Pons (tissue), 1 donor: ENCODE measurements around the gene BMPER.

Experiments used
- DNase-seq: peaks from one replicate; pipeline ENCODE4 v3.0.0-alpha.2; 2016; ENCODE audit warnings: low spot score

The BMPER gene

GRCh38 chr7:33923440-33924229 lies 18.3 kb downstream of the BMPER start:
- DNase-seq: no peak

GRCh38 chr7:33926535-33926934 lies 21.2 kb downstream of the BMPER start:
- DNase-seq: no peak

GRCh38 chr7:33928986-33929385 lies 23.6 kb downstream of the BMPER start:
- DNase-seq: no peak

- DNase-seq: peak; percentile 6
Observed at GRCh38 chr7:33932221-33932620, 26.9 kb downstream of the BMPER start.

GRCh38 chr7:33932832-33933468 lies 27.6 kb downstream of the BMPER start:
- peak; percentile 85 for DNase-seq

DNA sequence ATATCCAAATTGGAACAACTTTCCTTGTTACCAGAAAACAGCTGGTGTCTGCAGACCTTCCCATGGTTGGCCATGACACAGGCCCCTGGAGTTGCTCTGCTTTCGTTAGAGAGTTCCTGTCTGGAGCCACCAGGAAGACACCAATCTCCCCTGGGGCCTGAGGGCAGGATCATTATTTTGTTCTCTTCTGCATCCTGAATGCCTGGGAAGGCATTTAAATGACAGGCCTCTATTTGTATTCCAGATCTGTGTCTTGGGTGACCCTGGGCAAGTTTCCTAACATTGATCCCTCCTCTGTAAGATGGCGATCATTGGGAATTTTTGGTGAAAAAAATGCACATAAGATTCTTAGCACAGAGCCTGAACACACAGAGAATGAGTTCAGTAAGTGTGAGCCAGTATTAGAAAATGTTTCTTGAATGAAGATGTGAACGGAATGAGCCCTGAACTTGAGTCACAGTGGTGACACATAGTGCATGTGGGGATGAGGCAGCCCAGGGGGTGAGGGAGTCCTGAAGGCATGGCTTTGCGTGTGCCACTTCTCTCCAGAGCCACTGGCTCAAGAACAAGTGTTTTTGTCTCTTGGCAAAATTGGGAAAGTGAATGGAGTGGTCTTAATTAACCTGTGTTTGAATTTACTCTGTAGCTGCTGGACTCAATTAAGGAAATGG lies 28.4 kb downstream of the BMPER start:
- no peak for DNase-seq

DNA sequence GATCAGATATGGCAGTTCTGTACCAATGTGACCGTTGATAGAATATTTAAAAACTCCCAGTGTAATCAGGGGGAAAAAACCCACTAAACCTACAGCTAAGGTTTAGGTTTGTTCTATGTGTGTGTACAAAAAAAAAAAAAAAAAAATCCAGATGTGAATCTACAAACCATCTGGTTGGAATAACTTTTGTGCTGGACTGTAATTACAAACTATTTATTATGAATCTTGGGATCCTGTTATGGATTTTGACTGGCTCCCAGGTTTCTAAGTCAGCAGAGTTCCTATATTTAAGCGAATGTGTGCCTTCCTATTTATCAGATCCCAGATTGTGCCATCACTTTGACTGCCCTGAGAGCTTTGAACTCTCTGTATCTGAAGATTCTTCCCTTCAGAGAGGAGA lies 29.1 kb downstream of the BMPER start:
- no peak for DNase-seq

- DNase-seq: no peak
Observed at GRCh38 chr7:33936503-33936902, 31.2 kb downstream of the BMPER start.

- DNase-seq: no peak
Observed at GRCh38 chr7:33937871-33938270, 32.5 kb downstream of the BMPER start.

DNA sequence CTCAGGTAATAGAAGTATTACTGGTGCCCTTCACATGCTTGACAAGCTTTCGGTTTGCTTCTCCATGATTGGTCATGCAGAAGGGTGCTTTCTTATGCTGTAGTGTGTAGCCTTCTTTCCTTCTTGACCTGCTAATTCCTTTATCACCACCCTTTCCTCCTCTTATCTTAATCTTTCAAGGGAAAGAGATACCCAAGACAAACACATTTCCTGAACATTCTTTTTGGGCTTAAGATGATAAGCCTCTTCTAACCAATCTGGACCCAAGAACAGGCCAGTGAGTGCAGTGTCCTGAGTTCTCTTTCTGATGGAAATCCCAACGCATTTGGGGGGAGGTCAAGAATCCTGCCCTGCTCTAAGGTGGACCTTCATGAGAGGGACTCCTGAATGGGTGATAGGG lies 33.8 kb downstream of the BMPER start:
- DNase-seq: no peak

GRCh38 chr7:33940503-33940902 lies 35.2 kb downstream of the BMPER start:
- DNase-seq: no peak

DNA sequence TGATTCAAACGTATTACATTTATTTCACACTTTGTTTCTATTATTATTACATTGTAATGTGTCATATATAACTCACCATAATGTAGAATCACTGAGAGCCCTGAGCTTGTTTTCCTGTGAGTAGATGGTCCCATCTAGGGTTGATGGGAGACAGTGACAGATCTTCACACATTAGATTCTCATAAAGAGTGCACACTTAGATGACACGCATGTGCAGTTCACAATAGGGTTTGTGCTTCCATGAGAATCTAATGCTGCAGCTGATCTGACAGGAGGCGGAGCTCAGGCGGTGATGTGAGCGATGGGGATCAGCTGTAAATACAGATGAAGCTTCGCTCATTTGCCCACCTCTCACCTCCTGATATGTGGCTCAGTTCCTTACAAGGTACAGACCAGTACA lies 36.1 kb downstream of the BMPER start:
- DNase-seq: no peak

DNA sequence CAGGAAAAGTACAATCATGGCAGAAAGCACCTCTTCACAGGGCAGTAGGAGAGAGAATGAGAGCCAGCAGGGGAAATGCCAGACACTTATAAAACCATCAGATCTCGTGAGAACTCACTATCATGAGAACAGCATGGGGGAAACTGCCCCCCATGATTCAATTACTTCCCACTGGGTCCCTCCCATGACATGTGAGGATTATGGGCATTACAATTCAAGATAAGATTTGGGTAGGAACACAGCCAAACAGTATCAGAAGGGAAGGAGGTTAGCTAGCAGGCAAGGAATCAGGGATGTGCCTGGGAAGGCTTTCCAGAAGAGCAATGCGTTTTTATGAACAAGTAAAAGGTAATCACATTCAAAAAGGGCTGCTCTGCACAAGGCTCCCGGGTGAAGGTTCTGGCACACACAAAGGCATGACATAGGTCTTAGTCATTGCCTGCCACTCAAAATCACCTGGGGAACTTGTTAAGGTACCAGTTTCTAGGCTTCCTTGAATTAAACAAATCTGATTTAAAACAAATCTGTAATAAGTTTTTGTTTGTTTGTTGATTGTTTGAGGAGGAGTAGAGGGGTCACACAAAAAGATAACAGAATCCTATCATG lies 40.9 kb downstream of the BMPER start:
- no peak for DNase-seq

- DNase-seq: no peak
Observed at GRCh38 chr7:33950047-33950714, 44.8 kb downstream of the BMPER start.

- no peak for DNase-seq
Observed at GRCh38 chr7:33952824-33953223, 47.5 kb downstream of the BMPER start.

DNA sequence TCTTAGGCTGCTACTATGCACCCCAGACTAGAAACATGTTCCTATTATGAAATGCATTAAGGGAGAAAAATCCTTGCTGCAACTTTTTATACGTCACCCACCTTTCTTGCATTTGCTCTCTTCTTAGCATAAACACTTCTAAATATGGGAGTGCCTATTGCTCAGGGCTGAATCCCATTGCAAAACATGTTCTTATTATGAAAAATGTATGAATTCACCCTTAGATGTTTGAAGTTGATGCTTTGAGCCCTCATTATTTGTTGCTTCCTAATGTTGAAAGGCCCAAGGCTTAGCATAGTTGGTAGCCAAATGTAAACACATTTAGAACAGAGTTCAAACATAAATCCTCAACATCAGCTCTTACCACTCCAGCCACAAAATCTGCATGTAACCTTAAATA lies 52.8 kb downstream of the BMPER start:
- no peak for DNase-seq

DNA sequence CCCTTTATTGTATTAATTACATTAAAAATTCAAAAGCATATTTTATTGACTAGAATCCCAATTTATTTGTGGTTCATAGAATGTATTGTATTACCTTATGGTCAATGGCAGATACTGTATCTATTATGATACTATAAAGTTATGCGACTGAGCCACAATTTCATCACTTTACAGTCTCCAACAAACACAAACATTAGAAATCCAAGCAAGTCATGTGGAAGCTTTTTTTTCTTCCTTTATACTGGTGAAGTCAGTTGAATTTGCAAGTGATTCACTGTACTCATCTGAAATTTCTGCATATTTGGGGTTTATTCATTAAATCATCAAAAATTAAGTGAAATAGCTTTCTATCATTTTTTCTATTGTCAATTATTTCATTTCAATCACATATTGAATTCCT lies 54.3 kb downstream of the BMPER start:
- DNase-seq: no peak

DNA sequence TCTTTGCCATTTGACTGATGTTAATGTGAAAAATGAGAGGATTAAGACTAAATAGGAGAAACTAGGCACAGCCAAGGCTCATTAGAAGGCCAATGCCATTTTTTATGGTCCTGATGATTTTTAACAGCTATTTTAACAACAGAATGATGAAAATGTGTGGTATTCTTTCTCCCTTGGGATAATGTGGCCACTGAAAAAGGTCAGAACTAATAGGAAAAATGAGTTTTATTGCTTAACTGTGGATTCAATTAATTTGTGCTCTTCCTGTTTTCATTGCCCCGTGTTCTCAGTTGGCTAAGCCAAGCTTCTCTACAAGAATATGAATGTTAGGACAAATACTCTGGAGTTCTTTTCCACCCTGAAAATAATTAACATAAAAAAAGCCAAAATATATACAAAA lies 56.6 kb downstream of the BMPER start:
- DNase-seq: no peak

DNA sequence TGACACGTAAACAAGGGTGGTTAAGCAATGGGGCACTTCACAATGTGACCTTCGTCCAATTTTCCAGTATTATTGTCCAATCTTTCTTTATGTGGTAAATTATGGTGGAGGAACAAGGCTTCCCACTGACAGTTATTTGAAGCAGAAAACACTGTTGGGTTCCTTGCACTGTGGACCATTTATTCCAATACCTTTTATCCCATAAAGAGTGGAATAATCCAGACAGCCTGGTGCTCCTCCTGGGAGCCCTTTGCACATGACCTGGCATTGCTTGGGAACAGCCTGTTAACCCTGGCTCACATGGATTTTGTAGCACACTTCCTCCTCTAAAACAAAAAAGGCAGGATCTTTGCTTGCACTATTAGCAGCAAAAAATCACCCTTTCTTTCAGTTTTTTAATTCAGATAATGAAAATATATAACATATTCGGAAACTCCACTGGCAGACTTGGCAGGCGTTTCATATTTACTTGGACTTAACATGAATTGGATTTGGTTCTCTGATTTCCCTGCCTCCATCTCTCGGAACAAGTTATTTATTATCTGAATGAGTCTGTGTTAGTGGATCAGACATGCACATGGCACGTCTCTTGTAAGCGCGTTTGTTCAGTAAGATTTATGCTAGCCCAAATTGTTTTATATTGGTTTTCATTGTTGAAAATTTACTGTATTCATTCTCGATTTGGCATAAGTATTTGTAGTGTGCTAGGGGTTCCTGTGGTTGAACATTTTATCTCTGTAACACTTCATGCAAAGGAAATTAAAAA lies 59.3 kb downstream of the BMPER start:
- no peak for DNase-seq

DNA sequence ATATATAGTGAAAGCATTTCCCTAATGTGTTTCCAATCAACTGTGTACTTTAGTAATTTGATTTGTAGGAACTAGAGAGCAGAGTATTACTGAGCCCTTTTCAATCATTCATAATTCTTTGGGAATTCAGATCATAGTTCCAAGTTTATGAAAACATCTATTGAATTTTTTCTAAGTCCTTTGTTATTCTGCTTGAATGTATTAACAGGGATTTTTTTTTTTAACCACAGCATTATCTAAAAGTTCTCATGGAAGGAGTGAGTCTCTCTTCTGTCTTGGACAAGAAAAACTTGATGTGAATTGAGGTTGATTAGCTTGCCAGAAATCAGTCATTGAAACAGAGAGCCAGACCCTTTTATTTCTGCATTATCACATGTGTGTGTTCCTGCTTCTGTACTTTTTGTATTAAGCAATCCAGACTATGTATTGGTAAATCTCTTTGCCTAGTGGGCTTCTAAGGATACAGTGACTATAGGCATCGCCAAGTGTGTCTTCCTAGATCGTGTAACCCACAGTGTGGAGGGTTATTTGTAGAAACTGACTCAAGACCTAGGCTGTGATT lies 59.9 kb downstream of the BMPER start:
- DNase-seq: no peak

DNA sequence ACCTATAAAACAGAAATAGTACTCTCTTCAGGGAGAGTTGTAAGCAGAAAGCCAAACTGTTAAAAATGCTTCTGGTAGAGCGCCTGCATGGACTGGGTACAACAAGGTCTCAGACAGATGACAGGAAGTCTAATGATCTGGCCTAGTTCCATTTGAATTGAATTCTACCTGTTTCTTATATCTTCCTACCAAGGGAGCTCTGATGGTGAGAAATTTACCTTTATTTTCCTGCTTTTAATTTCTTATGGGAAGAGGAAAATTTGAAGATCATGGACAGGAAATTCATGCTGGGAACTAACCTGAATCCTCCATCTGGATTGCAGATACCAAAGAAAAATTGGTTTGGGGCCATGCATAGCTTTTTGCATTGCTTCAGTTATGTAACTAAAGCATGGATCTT lies 63.3 kb downstream of the BMPER start:
- no peak for DNase-seq
